Ammon's horn (tissue), 1 donor: ENCODE data around the gene CDC42EP3.
A peak's percentile ranks its signal among the peaks of the same experiment; 100 is the strongest.

Source experiments
- DNase-seq: peaks from one replicate; pipeline ENCODE4 v3.0.0-alpha.2; 2016; ENCODE audit warnings: low spot score

CDC42EP3 gene, protein sequence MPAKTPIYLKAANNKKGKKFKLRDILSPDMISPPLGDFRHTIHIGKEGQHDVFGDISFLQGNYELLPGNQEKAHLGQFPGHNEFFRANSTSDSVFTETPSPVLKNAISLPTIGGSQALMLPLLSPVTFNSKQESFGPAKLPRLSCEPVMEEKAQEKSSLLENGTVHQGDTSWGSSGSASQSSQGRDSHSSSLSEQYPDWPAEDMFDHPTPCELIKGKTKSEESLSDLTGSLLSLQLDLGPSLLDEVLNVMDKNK

GRCh38 chr2:37671009-37671815, at the start of gene CDC42EP3:
CDC42EP3 (minus strand) TSS chr2:37671642; CDS start chr2:37646587, 25,055 bp downstream.
- DNase-seq: peak; percentile 48

- DNase-seq: no peak
Observed at GRCh38 chr2:37721201-37721560, 49.7 kb upstream of the CDC42EP3 start.

- no peak for DNase-seq
Observed at GRCh38 chr2:37720533-37721200, 49.2 kb upstream of the CDC42EP3 start.

DNA sequence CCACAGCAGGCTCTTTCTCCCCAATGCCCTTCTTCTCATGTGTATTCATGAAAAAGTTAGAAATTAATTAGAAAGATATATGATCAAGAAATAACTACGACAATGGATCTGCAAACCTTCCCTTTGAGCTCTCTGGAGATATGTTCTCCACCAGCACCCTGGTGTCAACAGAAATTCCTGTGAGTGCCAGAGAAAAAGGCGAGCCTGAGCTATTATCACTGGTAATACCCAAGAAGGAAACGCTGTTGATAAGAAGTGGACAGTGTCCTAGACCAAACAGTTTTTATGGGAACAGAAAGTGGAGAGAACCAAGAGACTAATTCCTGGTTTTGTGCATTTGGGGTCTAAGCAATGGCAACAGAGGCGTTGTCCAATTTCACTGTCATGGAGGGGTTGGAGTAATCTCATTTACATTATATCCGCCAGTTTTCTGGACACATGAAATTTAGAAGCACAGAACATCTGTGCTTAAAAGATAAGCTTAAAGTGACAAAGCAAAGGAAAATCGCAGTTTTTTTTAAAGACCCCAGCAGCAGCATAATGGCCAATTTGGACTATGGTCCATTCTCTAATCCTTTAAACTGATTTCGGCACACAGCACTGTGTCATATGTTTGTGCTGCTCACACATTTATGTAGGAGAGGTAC, 47.2 kb upstream of the CDC42EP3 start:
- DNase-seq: no peak

- no peak for DNase-seq
Observed at GRCh38 chr2:37713258-37713700, 41.8 kb upstream of the CDC42EP3 start.

DNA sequence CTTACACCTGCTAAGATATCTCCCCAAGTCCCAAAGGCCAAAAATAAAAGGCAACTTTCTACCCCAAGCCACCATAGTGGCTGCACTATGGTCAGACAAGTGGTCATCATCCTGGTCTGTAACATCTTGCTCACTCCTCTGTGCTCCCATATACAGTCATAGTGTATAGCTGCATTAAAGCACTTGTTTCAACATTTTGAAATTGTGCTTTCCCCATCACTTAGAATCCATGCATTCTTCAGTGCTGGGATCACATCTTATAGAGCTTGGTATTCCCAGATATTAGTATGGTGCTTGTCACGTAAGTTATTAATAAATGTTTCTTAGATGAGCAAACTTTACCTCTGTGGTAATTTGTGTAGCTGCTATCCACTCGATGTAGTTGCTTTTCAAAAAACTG, 40.4 kb upstream of the CDC42EP3 start:
- no peak for DNase-seq

- no peak for DNase-seq
Observed at GRCh38 chr2:37711308-37711731, 39.9 kb upstream of the CDC42EP3 start.

DNA sequence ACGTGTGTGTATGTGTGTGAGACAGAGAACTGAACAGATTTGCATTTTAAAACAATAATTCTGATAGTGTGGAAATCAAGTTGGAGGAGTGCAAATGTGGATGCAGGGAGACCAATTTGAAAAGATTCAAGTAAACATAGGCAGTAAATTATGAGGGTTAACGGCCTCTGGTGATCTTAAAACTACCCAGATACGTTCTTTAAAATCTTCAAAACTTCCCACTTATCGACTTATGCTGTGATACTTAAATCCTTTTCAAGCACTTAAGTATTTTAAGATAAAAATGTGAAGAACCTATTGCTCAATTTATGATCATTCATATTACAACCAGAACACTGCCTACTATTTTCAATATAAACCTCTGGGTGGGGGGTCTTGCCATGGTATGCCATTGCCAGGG, 37.7 kb upstream of the CDC42EP3 start:
- DNase-seq: no peak

- no peak for DNase-seq
Observed at GRCh38 chr2:37708146-37708545, 36.7 kb upstream of the CDC42EP3 start.

- DNase-seq: no peak
Observed at GRCh38 chr2:37707393-37707792, 36.0 kb upstream of the CDC42EP3 start.

DNA sequence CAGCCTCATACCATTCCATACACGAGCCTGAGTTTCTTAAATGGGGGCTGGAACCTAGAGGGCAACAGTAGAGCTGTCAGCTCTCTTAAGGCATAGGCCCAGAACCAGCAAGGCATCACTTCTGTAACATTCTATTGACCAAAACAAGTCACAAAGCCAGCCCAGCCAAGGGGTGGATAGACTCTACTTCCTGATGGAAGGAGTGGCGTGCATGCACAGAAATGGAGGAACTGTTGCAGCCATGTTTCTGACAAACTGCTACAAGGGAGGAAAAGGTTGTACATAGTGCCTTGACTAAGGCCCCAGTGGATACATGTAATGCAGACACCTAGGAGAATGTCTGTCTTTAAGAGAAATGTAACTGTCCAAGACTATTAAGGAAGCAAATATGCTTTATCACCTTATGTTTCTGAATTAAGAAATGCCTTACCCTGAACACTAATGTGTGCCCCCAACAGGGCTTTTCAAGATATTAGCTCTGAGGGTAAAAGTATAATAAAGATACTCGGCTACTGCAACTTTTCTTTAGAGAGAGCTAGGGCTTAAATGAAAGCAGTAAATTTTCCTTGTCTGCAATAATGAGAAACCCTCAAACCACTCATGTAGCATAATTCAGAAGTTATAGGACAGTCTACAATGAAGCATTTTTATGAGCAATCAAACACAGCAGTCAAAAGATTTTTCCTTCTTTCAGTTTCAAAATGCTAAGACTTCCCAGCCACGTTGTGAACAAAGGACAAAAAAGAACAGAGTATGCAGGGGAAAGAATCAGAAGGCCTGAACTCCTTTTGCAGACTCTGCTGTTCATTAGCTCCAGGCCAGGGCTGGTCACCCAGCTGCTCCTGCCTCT, 35.1 kb upstream of the CDC42EP3 start:
- DNase-seq: no peak

DNA sequence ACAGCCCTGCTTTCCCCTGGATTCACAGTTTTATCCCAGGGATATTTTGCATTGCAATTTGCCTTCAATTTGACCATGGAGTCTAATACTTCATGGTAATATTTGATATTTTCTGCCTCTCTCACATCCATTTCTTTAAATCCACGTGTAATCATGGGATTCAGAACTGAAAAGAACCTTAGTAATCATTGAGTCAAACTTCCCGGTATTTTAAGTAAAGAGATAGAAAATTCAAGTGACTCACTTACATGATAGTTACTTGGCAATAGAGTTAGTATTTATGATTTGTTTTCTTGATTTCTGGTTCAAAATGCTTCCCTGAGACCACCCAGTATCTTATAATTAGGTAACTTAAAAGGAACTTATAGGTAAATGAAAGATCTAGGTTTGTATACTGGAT, 33.7 kb upstream of the CDC42EP3 start:
- no peak for DNase-seq

GRCh38 chr2:37698931-37699481, 27.6 kb upstream of the CDC42EP3 start:
- no peak for DNase-seq

DNA sequence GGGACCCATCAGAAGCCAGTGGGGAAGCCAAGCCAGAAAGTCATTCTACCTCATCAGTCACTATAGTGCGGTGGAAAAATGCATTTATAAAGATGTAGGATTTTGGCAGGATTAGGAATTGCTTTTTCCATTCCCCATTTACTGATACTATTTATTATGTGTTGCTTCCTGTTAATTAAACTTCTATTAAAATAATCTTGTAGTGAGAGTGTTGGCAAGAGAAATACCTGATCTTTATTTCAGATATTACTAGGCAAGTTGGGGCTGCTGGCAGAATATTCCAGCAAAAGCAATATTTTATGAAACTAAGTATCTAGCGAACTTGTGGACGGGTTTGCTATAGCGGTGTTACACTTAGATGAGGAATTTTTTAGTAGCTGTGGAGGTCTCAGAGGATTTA, 23.9 kb upstream of the CDC42EP3 start:
- DNase-seq: no peak

- no peak for DNase-seq
Observed at GRCh38 chr2:37692711-37693110, 21.3 kb upstream of the CDC42EP3 start.

DNA sequence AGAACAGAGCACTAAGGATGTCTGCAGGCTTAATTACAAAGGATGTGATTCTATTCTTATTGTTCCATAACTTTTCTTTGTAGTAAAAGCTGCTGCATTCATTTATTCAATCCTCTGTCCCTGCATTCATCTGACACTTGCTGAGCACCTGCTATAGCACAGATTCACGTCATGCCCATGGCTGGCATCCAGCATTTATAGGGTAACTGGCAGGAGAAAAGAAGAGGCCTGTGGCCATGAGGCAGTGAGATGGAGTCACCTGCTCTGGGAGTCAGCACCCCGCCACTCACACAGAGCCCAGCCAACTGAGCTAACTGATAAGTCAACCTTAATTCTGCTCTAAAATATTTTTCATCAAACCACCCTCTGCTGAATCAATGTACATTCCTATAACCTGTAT, 18.3 kb upstream of the CDC42EP3 start:
- DNase-seq: no peak

GRCh38 chr2:37688771-37689468, 17.5 kb upstream of the CDC42EP3 start:
- DNase-seq: no peak

- no peak for DNase-seq
Observed at GRCh38 chr2:37686792-37687526, 15.5 kb upstream of the CDC42EP3 start.

GRCh38 chr2:37684809-37685208, 13.4 kb upstream of the CDC42EP3 start:
- no peak for DNase-seq
